ENCODE results near the gene C4orf54.

C4orf54 gene

DNA sequence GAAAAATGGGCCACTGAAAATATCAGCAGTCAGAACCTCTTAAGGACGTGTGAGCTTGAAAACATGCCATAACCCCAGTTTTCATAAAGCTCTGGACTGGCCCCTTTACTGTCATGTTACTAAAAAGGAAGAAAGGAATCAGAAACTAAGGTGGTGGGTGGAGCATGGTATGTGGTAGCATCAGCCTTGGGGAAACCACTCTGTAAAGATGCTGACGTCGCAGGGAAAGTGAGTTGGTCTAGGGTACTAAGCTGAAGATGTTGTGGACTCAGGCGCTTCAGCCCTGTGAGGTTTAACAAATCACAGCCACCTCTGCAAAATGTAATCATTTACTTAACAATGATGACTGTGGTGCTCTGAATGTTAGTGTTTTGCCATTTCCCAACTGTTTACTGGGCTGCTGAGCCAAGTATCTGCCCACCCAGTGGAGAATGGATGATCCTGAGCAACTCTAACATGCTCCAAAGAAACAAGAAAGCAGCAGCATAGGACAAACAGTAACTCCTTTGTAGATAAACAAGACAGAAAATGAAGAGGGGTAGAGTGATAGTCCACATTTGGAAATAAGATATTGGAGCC lies 33.4 kb downstream of the C4orf54 start:
- DNase-seq (ENCODE audit: low read depth, low spot score) = no peak

DNA sequence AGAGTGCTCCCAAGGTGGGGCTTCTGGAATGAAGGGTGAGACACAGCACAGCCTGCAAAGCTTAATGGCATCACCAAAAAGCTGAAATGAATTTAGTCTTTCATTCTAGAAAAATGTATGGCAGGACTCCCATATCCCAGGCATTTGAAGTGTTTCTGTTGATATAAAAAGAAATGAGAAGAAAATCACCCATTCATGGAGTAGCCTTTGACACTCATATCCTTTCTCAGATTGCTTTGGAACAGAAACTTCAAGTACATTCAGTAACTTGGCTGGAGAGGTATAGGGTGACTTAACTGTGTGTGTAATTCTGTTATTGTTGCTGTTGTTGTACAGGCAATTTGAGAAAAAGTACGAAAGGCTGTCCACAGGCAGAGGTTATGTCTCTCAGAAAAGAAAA lies 35.3 kb downstream of the C4orf54 start:
- DNase-seq (ENCODE audit: low read depth, low spot score) = no peak

DNA sequence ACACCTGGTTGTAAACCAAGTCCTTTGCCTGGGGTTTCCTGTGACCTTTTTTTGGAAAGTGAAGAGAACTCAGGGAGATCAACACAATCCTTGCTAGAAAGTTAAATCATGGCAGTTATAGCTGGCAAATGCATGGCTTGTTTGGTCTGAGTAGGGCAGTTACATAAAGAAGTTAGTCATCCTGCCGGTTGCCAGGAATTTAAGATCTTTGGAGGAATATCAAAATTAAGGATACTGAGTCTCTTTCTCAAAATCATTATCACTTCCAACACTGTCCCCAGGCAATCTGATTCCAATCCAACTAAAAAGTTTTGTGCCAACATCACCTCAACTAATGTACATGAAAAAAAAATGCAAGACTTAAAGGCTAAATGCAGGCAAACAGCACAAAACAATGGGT lies 40.3 kb downstream of the C4orf54 start:
- no peak for DNase-seq (ENCODE audit: low read depth, low spot score)

DNA sequence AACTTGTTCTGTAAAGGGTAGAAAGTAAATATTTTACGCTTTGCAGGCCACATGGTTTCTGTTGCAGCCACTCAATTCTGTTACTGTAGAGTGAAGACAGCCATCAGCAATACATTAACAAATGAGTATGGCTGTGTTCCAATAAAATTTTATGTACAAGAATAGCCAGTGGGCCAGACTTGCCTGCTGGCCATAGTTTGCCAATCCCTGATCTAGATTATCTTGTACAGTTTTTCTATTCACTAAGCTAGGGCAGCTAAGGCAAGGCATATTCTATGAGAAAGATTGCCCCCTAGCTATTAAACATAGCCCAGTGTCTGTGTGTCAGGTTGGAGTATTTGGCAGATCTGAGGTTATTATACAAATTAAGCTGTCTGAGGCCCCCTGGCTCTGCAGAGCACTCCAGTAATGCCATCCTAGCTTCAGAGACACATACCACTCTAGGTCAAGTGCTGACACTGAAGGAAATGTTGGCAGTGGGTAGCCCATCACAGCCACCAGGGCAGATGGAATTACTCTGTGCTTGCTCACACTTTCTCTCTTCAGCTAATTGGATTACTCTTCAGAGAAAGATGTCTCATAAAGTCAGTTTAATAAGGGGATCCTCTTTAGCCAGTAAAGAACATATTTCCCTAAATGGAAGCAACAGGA lies 42.3 kb downstream of the C4orf54 start:
- DNase-seq (ENCODE audit: low read depth, low spot score) = no peak

DNA sequence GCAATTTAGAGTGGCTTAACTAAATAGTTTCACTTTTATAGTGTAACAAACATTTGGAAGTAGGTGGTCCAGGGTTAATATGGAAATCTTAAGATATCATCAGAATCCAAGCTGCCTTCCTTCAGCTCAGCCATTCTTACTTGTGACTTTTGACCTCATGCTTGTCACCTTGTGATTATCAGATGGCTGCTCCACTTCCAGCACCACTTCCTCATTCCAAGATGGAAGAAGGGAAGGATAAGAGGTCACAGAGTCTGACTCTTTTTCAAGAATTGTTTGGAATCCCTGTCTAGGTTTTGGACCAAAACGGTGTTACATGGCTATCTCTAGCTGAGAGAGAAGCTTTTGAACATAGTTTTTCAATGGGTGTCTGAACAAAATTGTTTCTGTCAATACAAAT lies 43.1 kb downstream of the C4orf54 start:
- no peak for DNase-seq (ENCODE audit: low read depth, low spot score)

DNA sequence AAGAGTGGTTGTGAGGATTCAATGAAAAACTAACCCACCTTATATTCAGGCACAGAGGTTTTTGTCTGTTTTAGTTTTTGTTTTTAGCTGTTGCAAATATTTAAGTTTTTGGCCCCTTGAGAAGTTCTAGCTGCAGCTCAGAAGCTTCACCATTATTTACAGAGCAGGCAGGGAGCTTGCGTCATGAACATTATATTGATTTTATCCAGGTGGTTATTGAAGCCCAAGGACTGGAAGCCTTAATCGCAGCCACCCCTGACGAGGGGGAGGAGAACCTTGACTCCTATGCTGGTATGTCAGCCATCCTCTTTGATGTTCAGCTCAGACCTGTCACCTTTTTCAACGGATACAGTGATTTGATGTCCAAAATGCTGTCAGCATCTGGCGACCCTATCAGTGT lies 44.9 kb downstream of the C4orf54 start:
- DNase-seq (ENCODE audit: low read depth, low spot score) = no peak

DNA sequence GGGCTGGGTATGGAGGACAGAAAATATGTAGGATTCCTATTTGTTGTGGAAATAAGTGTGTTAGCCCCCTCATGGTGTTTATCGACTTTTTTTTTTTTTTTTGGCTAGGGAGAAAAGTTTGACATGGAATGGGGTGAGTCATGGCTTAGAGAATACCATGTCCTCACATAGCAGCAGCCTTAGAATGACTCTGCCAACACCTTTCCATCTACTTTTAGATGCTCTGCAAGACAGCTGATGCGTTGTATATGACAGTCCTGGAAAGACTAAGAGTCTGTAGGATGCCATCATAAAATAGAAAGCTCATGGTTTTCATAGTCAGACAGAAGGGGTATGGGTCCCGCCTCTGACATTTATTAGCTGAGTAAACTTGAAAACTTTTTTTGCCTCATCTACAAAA lies 45.3 kb downstream of the C4orf54 start:
- no peak for DNase-seq (ENCODE audit: low read depth, low spot score)

DNA sequence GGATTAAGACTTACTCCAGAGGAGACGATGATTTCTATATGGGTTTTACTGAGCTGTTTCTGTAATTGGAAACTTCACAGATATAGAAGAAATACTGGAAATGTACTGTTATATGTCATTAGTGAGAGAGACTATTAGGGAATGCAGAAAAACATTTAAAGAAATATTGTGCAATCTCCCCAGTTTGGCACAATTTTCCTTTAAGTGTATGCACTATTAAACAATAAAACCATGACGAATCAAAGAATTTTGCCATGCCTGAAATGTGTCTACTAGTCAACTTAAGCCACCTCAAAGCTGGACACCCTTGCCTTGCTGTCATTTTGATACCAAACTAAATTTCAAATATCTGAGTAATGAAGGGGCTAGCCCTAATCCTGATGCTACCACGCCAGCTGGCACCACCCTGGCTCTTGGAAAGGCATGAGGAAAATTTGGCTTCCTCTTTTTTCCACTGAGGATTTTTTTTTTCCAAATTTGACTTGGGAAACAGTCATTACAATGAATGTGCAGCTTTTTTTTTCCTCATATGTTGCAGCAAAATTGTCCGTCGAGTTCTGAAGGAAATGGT lies 46.9 kb downstream of the C4orf54 start:
- no peak for DNase-seq (ENCODE audit: low read depth, low spot score)

DNA sequence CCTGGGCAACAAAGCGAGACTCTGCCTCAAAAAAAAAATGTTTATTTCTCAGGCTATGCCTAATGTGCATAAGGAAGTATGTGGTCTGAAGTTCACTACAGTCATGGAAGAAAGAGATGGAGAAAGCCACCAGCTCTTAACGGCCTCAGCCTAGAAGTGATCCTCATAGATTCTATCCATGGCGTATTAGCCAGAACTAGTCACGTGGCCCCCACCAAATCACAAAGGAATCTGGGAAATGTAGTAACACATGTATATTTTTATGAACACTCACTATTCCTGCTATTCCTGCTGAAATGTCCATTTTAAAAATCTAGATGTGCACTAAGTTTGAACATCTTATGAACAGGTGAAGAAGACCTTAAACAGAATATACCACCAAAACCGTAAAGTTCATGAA lies 49.2 kb downstream of the C4orf54 start:
- no peak for DNase-seq (ENCODE audit: low read depth, low spot score)

Measured in smooth muscle cell of the brain vasculature (primary cell).